HG03066 (cell line): ENCODE data around the gene ABCG1.

Source experiments
- ATAC-seq: cut with Tn5 transposase; IDR thresholded peaks from one replicate; pipeline ENCODE4 v1.9.1; 2021; ENCODE audit warnings: low read depth; ENCODE audit not compliant: unreplicated experiment

ABCG1 gene

DNA sequence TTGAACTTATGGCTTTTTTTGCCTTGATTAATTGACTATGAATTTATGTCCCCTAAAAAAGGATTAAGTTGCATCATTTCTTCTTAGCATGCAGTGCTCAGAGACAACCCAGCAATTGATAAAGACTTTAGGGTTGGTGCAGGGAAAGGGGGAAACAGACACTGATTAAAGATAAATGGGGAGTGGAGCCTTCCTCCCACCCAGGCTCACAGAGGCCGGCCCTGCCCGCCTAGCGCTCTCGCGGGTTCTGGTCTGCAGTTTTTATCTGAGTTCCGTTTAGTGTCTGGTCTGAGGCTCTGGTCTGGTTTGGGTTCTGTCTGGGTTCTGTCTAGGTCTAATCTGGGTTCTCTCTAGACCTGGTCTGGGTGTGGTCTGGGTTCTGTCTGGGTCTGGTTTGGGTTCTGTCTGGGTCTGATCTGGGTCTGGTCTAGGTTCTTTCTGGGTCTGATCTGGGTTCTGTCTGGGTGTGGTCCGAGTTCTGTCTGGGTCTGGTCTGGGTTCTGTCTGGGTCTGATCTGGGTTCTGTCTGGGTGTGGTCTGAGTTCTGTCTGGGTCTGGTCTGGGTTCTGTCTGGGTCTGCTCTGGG, 48.1 kb downstream of the ABCG1 start:
- no peak for ATAC-seq

DNA sequence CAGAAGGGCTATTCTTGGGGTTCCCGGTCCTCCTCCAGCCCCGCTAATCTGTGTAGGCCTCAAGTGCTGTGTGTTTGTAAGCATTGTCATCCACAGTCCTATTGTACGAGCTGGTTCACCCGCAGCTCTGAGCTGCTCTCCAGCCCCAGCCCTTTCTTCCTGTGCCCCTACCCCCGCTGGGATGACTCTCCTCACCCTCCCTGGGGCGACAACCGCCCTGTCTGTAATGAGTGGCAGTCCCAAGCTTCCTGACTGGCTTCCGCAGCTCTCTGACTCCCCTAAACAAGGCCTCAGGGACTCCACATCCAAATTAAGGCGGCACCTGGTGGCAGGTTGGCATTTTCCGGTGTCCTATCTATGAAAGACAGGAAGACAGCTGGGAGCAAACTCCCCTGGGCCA, 50.4 kb downstream of the ABCG1 start:
- no peak for ATAC-seq

GRCh38 chr21:42271065-42271464, 52.1 kb downstream of the ABCG1 start:
- ATAC-seq: no peak

GRCh38 chr21:42272109-42272962, 53.4 kb downstream of the ABCG1 start:
- ATAC-seq: no peak

GRCh38 chr21:42272984-42273600, 54.2 kb downstream of the ABCG1 start:
- ATAC-seq: no peak

DNA sequence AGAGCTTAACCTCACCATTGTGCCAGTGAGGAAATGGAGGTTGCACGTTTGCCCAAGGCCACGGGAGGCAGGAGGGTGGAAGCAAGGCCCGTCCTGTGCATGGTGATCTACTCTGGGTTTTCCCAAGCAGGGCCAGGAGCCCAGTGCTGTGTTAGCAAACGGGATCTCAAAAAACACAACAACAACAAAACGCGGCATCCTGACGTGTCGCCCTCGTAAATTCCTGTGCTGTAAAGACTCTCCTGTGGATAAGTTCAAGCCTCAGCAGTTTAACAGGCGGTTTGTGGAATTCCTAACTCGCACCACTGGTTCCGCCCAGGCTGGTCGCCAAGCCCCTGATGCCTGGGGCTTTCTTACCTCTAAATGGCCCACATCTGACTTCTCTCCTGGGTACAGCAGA, 57.1 kb downstream of the ABCG1 start:
- ATAC-seq: no peak

GRCh38 chr21:42276526-42277154, 57.7 kb downstream of the ABCG1 start:
- no peak for ATAC-seq

DNA sequence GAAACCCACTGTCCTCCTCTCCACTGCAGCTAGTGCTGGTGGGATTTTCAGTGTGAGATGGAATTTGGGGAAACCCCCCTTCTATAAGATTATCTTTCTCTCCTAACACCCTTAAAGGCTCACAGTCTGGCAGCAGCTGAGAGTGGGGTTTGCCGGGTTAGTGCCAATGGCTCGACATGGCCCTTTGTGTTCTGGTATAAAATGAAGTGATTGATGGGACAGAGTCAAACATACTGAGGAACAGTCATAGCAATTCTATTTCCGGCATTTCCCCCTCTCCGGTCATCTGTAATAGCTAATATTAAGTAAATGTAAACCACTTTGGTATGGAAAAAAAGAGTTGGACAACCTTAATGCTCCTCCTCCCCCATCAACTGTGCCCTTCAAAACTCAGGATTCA, 58.7 kb downstream of the ABCG1 start:
- no peak for ATAC-seq

DNA sequence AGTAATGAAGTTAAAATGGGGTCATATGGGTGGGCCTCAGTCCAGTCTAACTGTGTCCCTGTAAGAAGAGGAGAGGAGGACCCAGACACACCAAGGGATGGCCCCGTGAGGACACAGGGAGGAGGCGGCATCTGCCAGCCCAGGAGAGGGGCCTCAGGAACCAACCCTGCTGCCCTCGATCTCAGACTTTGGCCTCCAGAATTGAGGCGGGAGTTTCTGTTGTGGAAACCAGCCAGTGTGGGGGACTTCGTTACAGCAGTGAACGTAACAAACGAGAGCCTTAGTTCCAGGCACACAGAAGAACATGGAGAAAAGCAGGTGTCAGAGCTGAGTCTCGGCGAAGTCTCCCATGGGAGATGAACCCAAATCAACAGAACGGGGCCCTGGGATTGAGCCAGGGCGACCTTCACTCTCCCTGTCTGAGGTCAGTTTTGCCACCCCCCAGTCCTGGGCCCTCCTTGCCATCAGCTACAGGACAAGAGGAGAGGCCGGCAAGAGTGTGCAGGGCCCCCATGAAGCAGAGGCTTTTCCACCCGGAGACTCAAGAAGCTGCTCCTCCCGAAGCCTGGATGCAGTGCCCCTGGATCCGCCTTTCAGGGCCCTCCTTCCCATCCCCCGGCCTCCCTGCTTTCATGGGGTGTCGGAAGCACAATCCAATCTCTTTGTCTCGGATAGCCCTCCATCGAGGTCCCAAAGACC, 59.7 kb downstream of the ABCG1 start:
- ATAC-seq: no peak

- ATAC-seq: no peak
Measured at GRCh38 chr21:42279341-42279871, 60.5 kb downstream of the ABCG1 start.

DNA sequence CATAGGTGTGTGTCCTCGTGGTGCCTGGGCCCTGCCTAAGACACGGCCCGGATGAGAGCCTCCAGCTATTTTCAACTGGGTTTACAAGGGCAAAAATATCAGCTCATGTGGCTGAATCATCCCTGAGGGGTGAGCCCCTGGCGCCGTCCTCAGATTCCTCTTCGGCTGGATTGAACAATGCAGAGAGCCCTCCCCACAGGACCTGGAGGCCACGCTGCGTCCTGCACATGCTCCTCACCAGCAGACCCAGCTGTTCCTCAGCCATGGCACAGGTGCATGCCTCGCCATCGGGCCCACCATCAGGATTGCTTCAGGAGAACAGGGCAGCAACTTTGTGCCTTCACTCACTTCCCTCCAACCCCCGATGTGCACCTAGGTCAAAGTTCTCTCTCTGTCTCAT, 60.9 kb downstream of the ABCG1 start:
- no peak for ATAC-seq

- ATAC-seq: no peak
Measured at GRCh38 chr21:42280356-42281180, 61.6 kb downstream of the ABCG1 start.

- ATAC-seq: no peak
Measured at GRCh38 chr21:42281181-42281680, 62.3 kb downstream of the ABCG1 start.

DNA sequence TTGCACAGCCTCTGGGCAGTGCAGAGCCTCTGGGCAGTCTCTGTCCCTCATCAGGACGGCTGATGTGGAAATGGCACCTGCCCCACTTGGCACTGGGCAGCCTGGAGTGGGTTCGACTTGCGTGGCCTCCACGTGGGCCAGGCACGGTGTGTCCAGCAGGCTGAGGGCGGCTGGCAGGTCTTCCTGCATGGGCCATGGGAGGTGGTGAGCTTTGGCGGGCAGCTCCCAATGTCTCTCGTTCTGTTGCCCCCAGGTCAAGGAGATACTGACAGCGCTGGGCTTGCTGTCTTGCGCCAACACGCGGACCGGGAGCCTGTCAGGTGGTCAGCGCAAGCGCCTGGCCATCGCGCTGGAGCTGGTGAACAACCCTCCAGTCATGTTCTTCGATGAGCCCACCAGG, 63.1 kb downstream of the ABCG1 start:
- no peak for ATAC-seq

- no peak for ATAC-seq
Measured at GRCh38 chr21:42282715-42283114, 63.8 kb downstream of the ABCG1 start.

GRCh38 chr21:42285569-42286245, 66.8 kb downstream of the ABCG1 start:
- no peak for ATAC-seq

- no peak for ATAC-seq
Measured at GRCh38 chr21:42286416-42286815, 67.5 kb downstream of the ABCG1 start.

GRCh38 chr21:42287193-42288083, 68.5 kb downstream of the ABCG1 start:
- ATAC-seq: no peak
